ENCODE measurements around the gene RPAP3.

RPAP3 gene

GRCh38 chr12:47710278-47710677 lies 4.4 kb upstream of the RPAP3 start:
- H3K4me2 ChIP-seq = no peak overlapping the region
- no peak overlapping the region for H3K4me3 ChIP-seq (IDR thresholded peaks at IDR 0.05; ENCODE audit: insufficient read depth, low read depth, low read length)
- no peaks in the 10 kb centered on the region for H3K36me3 ChIP-seq (ENCODE audit: insufficient read depth)
- no peak for TF ChIP-seq CTCF (conservative IDR thresholded peaks at IDR 0.05; ENCODE audit: low read depth, low read length)
- H4K20me1 ChIP-seq (ENCODE audit: insufficient read depth) = no peaks in the 10 kb centered on the region
- no peaks in the 10 kb centered on the region for H3K27me3 ChIP-seq (ENCODE audit: insufficient read depth, low read depth)
- peaks cover 29% of the 10 kb centered on the region for H3K4me1 ChIP-seq (ENCODE audit: low read depth, poor library complexity, severe bottlenecking)
- H3K9ac ChIP-seq = no peak overlapping the region
- H2AFZ ChIP-seq (ENCODE audit: low read depth) = no peak overlapping the region
- H3K27ac ChIP-seq = no peak overlapping the region
- peaks cover 5% of the 10 kb centered on the region; the same call in 1 of the 2 replicates for H3K79me2 ChIP-seq (ENCODE audit: insufficient read depth, low read depth)

DNA sequence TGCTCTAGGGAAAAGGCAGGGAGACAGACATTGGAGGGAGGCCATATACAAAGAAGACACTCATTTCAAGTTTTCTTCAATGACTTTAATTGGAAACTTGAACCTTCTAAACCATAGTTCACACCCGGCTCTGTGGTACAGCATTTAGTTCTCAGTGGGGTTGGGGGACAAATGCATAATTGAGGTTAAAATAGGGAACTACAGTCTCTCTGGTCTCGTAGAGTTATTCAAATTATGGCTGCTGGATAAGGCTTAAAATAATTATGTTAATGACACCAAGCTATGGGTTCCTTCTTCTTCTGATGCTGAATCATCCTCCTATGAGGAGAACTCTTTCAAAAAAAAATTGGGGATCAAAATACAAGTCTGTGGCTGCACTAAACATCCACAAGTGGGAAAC lies 3.8 kb upstream of the RPAP3 start:
- TF ChIP-seq CTCF (conservative IDR thresholded peaks at IDR 0.05; ENCODE audit: low read depth, low read length) = no peak
- H2AFZ ChIP-seq (ENCODE audit: low read depth) = no peak overlapping the region
- no peaks in the 10 kb centered on the region for H4K20me1 ChIP-seq (ENCODE audit: insufficient read depth)
- peaks cover 11% of the 10 kb centered on the region; the same call in 1 of the 2 replicates for H3K79me2 ChIP-seq (ENCODE audit: insufficient read depth, low read depth)
- no peaks in the 10 kb centered on the region for H3K36me3 ChIP-seq (ENCODE audit: insufficient read depth)
- no peak overlapping the region for H3K27ac ChIP-seq
- no peak overlapping the region for H3K9ac ChIP-seq
- no peak overlapping the region for H3K4me3 ChIP-seq (IDR thresholded peaks at IDR 0.05; ENCODE audit: insufficient read depth, low read depth, low read length)
- peaks cover 24% of the 10 kb centered on the region for H3K4me1 ChIP-seq (ENCODE audit: low read depth, poor library complexity, severe bottlenecking)
- H3K4me2 ChIP-seq = no peak overlapping the region
- no peaks in the 10 kb centered on the region for H3K27me3 ChIP-seq (ENCODE audit: insufficient read depth, low read depth)

DNA sequence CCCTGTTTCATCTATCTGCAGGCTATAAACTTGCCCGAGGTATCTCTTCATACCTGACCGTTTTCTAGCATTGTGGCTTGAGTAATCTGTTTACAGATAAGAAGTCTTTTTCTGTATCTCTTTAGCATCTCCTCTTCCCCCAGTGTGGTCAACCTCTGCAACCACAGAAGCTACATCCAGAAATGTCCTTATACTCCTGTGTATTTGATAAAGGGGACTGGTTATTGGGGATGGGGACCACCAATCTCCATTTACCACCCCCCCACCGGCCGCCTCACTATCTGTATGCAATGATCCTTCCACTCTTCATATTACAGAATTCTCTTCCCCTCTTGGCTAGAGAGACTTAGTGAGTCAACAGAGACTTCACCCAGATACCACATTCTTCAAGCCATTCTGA lies 3.4 kb upstream of the RPAP3 start:
- H3K27me3 ChIP-seq (ENCODE audit: insufficient read depth, low read depth) = no peaks in the 10 kb centered on the region
- no peak overlapping the region for H3K4me2 ChIP-seq
- no peak overlapping the region for H2AFZ ChIP-seq (ENCODE audit: low read depth)
- H3K4me3 ChIP-seq (IDR thresholded peaks at IDR 0.05; ENCODE audit: insufficient read depth, low read depth, low read length) = no peak overlapping the region
- no peaks in the 10 kb centered on the region for H3K36me3 ChIP-seq (ENCODE audit: insufficient read depth)
- no peak overlapping the region for H3K9ac ChIP-seq
- peaks cover 16% of the 10 kb centered on the region; the same call in 1 of the 2 replicates for H3K79me2 ChIP-seq (ENCODE audit: insufficient read depth, low read depth)
- no peak for TF ChIP-seq CTCF (conservative IDR thresholded peaks at IDR 0.05; ENCODE audit: low read depth, low read length)
- H4K20me1 ChIP-seq (ENCODE audit: insufficient read depth) = no peaks in the 10 kb centered on the region
- H3K4me1 ChIP-seq (ENCODE audit: low read depth, poor library complexity, severe bottlenecking) = peaks cover 24% of the 10 kb centered on the region
- no peak overlapping the region for H3K27ac ChIP-seq

DNA sequence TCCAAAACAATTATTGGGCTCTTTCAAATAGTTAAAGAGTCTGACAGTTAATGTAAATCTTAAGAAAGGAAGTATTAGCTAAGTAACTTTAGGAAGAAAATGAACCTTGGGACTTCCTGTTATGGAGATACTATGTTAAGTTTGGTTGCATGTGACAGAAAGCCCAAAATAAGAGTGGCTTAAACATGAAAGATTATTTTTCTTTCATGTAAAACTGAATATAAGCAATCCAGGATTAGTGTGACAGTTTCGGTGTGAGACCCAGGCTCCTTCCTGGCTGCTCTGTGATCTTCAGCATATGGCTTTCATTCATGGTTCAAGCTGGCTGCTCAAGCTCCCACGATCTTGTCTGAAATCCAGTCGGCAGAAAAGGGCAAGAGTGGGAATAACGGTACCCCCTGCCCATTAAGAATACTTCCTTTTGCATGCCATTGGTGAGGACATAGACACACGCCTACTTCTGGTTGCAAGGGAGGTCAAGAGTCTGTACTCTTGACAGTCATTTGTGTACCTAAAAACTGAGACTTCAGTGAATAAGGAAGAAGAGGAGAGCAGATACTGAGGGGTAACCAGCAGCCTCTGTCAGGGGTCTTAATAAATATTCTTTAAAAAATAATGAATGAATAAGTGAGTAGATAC lies 2.2 kb upstream of the RPAP3 start:
- Histone ChIP-seq H3K4me3 (IDR thresholded peaks at IDR 0.05; ENCODE audit: insufficient read depth, low read depth, low read length) (no peak overlapping the region), H3K79me2 (ENCODE audit: insufficient read depth, low read depth) (peaks cover 28% of the 10 kb centered on the region), H2AFZ (ENCODE audit: low read depth) (no peak overlapping the region), H3K36me3 (ENCODE audit: insufficient read depth) (no peaks in the 10 kb centered on the region), H3K9ac (no peak overlapping the region), H4K20me1 (ENCODE audit: insufficient read depth) (no peaks in the 10 kb centered on the region), H3K27ac (no peak overlapping the region), H3K4me2 (peak overlapping the region; percentile 79; the same call in 1 of the 2 replicates), H3K4me1 (ENCODE audit: low read depth, poor library complexity, severe bottlenecking) (peaks cover 24% of the 10 kb centered on the region), H3K27me3 (ENCODE audit: insufficient read depth, low read depth) (no peaks in the 10 kb centered on the region)
- no peak for TF ChIP-seq CTCF (conservative IDR thresholded peaks at IDR 0.05; ENCODE audit: low read depth, low read length)
